NCI-H2029 (cell line): ENCODE data around the gene HOXC12.

Experiments
- DNase-seq: peaks from one replicate; lab custom pipeline; 2025; lab: John Stamatoyannopoulos, UW

Gene HOXC12

GRCh38 chr12:53983950-53984572 lies 29.4 kb downstream of the HOXC12 start:
- DNase-seq, result no peak

- DNase-seq, result peak; percentile 50
Measured at GRCh38 chr12:53984901-53985691, 30.4 kb downstream of the HOXC12 start, which contains the start of gene HOXC10. Gene HOXC10, plus strand, starts transcription at chr12:53985146. Its CDS starts 114 bp downstream, at chr12:53985260.

- no peak for DNase-seq
Measured at GRCh38 chr12:53985692-53985993, 30.9 kb downstream of the HOXC12 start.

GRCh38 chr12:53985994-53986685 lies 31.4 kb downstream of the HOXC12 start:
- DNase-seq, result no peak

- no peak for DNase-seq
Measured at GRCh38 chr12:53986686-53987483, 32.2 kb downstream of the HOXC12 start.

- DNase-seq, result no peak
Measured at GRCh38 chr12:53987787-53988230, 33.1 kb downstream of the HOXC12 start.

GRCh38 chr12:53988541-53989226 lies 34.0 kb downstream of the HOXC12 start:
- no peak for DNase-seq

GRCh38 chr12:53989227-53990113 lies 34.8 kb downstream of the HOXC12 start:
- DNase-seq, result no peak

- no peak for DNase-seq
Measured at GRCh38 chr12:53990311-53991076, 35.8 kb downstream of the HOXC12 start.

- no peak for DNase-seq
Measured at GRCh38 chr12:53991077-53991460, 36.4 kb downstream of the HOXC12 start.

GRCh38 chr12:53992377-53992889 lies 37.7 kb downstream of the HOXC12 start:
- DNase-seq, result no peak

GRCh38 chr12:53993162-53994008 lies 38.7 kb downstream of the HOXC12 start:
- no peak for DNase-seq

- no peak for DNase-seq
Measured at GRCh38 chr12:53994009-53994263, 39.2 kb downstream of the HOXC12 start.

GRCh38 chr12:53994264-53995001 lies 39.7 kb downstream of the HOXC12 start:
- DNase-seq, result no peak

GRCh38 chr12:53995002-53995377 lies 40.3 kb downstream of the HOXC12 start:
- no peak for DNase-seq

GRCh38 chr12:53995378-53996239 lies 40.9 kb downstream of the HOXC12 start:
- peak; percentile 30 for DNase-seq
